ENCODE measurements around the gene TMEM30A. TPM values are rescaled to one million over a fixed set of nuclear protein-coding genes. Genes with fewer than 3 reads are reported as not detected.

The TMEM30A gene
- total RNA-seq, 1 donor from 2014 or later = 113 TPM

DNA sequence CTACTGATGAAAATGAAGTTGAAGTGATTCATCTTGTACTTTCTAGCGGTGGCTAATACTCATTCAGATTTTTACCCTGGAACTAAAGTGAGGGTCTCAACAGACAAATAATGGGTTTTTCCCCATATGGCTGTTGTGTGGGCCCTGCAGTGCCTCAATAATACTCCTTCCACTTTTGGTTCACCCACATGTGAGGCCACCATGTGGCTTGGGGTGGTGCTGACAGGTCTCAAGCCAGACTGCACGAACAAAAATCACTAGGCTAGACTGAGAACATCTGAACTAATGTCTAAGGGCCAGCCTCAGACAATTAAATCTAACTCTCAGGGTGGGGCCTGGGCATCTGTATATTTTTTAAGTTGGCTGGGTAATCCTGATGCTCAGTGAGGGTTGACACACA, 70.9 kb downstream of the TMEM30A start:
- no peak for DNase-seq

DNA sequence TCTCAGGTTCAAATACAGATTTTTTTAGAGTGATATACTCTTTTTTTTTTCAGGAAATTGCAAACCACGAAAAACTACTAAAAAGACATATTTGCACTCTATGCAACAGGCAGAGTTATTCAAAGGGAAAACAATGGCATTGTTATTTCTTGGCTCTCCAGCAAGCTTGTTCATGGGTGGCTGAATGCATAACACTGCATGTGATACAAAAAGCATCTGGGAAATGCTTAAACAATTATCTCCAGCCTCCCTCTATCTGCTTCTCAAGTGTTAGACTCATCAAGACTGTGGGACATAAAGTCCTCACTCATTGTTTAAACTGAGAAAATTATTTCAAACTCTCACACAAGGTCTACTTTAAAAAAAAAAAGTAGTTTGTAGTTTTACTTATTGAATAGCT, 71.5 kb downstream of the TMEM30A start:
- DNase-seq = no peak

DNA sequence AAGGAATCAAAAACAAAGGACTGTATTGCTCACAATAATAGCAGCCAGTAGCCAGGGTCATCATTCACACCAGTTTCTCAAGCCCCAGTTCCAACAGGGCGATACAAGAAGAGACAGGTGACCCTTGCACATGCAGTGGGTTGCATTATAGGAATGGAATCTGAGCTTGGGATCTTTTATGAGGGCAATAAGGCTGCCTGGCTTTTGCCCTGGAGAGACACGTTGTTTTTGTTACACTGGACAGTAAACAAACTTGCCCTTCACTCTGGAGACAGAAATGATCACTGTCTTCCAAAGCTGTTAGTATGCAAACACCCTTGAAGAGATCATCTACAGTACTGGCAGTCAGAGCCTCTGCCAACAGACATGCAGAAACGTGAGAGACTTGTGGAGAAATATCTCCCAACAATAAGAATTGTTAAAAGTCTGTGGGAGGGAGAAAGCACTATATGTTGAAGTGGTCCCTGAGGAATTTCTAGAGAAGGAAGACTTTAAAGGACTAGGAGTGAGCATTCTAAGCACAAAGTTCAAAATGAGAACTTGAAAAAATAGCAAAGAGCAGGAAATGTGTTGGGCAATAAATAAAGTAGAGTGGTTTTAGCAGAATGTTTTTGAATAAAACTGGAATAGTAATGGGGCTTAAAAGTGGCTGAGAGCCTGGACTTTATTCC, 72.5 kb downstream of the TMEM30A start:
- DNase-seq = no peak

DNA sequence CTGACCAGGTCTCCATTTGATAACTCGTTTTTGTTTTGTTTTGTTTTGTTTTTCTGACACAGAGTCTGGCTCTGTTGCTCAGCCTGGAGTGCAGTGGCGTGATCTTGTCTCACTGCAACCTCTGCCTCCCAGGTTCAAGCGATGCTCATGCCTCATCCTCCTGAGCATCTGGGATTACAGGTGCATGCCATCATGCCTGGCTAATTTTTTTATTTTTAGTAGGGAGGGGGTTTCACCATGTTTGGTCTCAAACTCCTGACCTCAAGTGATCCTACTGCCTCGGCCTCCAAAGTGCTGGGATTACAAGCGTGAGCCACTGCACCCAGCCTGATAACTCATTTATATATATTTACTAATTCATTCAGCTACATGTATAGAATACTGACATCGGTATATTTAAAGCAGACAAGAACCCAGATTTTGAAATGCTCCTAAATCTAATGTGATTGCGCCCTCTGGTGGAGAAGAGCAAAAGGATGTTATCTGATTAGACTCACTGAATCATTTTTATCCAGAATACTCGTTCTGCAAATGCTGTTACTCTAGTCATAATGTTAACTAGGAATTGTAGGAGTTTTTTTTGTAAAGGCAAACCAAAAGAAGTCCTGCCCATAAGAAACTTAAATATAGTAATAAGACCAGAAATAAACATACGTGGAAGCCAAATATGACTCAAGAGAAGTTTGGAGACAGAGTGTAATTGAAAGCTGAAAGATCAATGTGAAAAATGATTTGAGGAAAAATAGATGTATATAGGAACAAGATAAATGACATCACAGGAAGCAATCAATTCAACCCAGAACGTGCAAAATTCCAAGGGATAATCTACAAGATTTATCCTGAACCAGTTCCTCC, 73.5 kb downstream of the TMEM30A start:
- DNase-seq = peak; percentile 92

DNA sequence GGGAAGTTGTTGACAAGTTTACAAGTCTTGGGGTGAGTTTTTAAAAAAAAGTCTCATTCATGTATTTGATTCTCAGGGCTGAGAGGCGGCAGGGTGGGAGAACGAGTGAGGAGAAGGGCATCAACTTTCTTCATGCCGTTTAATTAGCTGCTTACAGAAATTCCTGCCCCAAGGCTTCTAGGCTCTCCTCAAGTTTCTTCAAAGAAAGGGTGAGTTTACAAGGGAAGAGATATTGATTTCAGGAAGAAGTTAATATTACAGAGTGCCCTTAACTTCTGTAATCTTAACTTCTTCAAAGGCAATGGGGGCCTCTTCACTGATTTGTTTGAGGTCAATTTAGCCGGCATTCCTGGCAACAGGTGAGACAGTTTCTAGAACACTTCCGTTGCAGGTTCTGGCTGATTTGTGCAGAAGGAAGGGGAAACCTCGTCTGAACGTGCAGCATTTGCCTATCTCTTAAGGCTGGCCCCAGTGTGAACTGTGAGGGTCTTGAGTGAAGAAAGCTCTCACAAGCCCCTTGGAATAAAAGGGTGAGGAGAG, 75.3 kb downstream of the TMEM30A start:
- no peak for DNase-seq

DNA sequence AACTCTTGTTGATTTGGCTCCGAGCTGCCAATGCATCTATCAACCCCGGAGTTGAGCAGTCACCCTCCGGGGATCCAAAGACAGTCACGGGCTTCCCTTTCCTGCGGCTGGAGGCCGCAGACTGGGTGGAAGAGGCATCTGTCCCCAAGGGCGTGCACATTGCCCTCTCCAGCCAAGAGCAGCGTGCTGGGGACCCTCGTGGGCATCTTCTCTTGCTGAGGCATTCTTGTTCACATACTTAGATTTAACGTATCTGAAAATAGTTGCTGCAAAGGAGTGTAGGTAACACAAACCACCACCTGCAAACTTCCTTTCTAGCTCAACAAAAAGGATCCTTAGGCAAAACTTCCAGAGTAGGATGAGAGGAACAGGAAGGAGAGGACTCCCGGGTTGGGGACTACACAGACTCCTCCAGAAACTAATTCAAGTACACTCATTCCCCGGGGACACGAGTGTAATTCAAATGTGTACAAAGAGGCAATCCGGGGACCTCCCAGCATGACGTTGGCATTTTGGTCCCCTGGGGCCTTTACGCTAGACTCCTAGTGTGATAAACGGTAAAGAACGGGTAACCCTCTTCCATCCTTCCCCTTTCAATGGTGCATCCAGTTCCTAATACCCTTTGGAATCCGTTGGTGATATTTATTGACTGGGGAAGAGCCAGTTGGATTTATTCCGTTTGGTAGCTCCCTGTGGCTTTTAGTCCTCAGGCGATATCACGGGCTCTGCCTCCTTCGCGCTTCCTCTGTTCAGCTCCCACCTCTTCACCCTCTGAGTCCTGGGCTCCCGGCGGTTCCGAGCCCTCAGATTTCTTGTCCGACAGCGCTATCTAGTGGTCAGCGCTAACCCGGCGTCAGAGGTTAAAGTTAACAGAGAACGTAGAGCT, 76.1 kb downstream of the TMEM30A start:
- peak; percentile 94 for DNase-seq

DNA sequence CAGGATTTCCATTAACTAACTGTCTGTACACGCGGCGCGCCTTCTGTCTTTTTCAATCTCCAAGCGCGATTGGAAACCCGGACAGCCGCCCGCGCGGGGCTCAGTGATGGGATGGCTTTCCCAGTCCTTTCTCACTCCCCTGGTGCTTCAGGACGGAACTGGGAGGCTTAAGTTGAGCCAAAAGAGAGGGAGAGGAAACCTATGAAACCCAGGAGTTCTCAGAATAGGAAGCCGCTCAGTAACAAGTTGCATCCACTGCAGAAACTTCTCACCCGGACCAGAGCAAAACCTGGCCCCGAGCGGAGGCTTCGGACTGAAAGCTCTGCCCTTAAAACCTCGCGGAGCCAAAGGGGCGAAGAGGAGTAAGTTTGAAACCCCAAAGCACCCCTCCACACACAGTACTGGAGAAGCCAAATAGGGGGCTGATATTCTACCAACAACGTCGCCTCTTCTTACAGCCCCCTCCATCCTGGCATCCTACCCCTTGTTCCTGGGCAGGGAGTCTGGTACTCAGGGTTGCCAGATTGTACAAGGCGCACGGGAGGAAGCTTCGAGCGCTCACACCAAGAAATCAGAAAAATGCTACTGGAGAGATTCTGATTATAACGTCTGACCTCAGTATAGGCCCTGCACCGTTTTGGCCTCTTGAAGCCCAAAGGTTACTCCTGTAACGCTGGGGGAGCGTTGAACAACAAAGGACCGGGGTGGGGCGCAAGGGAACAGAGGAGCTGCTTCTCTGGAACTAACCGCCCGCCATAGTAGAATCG, 77.8 kb downstream of the TMEM30A start:
- peak; percentile 60 for DNase-seq

DNA sequence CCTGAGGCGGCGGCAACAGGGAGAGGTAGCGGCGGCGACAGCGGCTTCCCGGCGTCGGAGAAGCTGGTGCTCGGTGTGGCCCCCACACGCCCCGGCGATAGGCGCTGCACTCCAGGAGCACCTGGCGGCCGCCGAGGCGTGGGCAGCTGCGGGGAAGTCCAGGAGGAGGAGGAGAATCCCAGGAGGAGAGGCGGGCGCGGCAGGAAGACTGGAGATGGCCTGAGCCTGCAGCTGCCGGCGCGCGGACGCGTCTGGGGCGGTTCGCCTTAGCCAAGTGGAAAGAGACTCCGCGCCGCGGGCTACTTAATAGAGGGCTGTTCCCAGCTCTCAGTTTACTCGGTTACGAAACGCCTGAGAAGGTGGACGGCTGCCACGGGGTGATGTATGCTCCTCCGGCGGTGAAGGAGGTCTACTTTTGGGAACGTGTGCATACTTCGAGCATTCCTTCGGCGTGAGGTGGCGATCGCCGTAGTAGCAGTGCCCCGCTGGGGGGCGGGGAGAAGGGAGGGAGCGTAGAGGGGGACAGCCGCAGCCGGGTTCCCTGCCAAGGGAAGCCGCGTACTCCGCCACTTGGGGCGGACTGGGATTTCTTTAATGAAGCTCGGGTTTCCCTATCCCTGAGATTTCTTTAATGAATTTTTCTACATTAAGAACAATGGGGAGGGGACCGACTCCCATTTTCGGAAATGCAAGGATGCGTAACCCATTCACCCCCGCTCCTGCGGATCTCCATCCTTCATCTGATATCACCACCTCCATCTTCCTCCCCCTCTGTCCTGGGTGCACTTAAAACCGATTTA, 78.6 kb downstream of the TMEM30A start, which contains the start of gene COL12A1:
Gene COL12A1 (minus strand): TSS at position 278 of the 800 bp plus-strand sequence. CDS start 3,261 bp downstream, outside the sequence.
- peak; percentile 93 for DNase-seq

DNA sequence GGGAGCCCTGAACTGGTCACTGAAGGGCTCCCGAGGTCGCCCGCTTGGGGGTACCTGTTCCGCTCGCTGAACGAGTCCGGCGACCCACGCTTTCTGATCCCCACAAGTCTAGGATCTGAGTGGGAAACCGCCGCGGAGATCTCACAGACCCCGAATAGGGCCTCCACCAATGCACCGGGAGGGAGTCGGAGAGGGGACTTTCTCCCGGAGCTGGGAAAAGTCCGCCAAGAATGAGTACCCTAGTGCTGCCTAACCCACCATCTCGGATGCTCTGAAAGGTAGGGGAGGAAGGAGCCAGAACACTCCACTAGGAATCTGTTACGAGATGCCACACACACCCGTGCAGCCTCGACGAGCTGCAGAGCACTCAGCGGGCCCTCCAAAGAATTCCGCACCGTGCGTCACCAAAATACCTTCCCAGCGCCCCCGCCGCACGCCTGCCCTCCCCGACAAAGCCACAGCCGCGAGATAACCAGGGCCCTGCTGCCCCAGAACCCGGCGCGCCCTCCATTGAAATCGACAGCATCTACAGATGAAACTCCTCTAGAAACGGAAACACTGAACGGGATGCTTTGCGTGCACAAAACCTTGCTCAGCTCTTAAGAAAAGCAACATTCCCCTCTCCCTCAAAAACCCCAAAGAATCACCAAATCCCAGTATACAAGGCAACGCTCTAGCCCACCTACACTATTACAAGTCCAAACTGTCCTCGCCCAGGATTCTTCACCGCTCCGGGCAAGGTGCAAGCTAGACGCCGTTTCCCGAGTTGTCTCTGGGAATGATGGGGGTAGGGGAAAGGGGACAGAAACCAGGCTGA, 79.4 kb downstream of the TMEM30A start:
- DNase-seq = peak; percentile 62

DNA sequence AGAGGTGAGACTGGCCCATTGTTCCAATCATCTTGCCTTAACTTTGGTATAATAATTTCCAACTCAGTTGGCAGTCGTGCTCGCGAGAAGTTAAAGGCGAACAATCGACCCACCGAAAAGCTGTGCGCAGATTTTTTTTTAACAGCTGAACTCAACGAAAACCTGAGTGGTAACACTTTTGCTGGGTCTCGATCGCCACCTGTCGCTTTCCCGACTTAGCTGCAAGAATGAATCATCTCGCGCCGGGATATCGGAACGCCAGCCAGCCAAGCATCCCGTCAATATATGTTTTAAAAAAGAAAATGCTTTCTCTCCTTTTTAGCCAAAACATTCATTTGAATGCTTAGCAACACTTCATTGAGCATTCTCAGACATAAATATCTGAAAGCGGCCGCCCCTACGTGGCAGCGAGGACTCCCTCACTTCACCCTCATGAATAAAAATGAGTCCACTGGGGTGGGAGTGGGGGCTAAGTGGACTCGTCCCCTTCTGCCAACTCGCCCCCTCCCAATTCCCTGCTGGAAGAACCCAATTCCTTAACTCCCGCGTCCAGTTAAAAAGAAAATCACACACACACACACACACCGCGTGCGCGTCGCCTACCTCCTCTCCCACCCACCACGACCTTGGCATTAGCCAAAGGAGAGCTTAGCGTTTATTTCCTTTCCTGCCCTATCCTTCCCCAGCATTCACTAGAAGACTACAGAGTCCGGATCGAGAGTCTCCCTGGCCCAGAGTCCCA, 80.2 kb downstream of the TMEM30A start:
- DNase-seq = peak; percentile 95

DNA sequence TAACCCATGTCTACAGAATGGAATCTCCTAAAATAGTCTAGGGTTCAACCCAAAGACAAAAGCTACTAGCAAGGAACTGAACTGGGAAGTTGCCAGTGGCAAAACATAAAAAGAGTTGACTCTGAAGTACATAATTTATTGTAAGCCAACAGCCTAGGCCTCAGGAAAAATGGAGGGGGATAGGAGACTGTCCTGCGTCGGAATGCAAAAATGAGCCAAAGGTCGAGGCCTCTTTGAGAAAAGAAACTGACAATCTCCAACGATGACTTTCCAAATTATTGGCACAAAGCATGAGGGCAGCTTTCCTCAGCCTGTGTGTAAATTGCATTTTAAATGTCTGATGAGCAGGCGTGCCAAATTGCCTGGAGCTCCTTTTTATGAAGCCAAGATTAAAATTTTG, 80.9 kb downstream of the TMEM30A start:
- DNase-seq = no peak

Other genes with a start within 250 kb of the TMEM30A start
- gene COL12A1, start 78.7 kb downstream of the TMEM30A start, total RNA-seq = 443 TPM
- gene COX7A2, start 41.0 kb downstream of the TMEM30A start, total RNA-seq = 111 TPM
- 71.9 TPM for gene FILIP1, start 209.0 kb upstream of the TMEM30A start, total RNA-seq

Measured in tongue (tissue), 2 donors.